OCI-LY1 (cell line): ENCODE measurements around the gene CXXC4.

Experiments used
- H2AFZ ChIP-seq: fragments of 200-600 bp; sonication (generic), shearing (Covaris generic); 2 replicates; pipeline ENCODE4 v1.6.0; 2014; ENCODE audit warnings: antibody characterized with exemption, mild to moderate bottlenecking, low read length
- H3F3A ChIP-seq: fragments of 200-600 bp; sonication (generic), shearing (Covaris generic); 2 replicates; pipeline ENCODE4 v1.6.0; 2014; ENCODE audit warnings: mild to moderate bottlenecking, antibody characterized with exemption, low read length, moderate library complexity; ENCODE audit not compliant: insufficient read depth
- H3K27ac ChIP-seq: fragments of 200-600 bp; sonication (generic); 2 replicates; pipeline ENCODE4 v1.5.1; 2014; ENCODE audit warnings: low read length, mixed run types, mild to moderate bottlenecking, low read depth; ENCODE audit not compliant: poor library complexity, severe bottlenecking
- H3K27me3 ChIP-seq: fragments of 200-600 bp; sonication (generic); 2 replicates; pipeline ENCODE4 v1.6.0; 2014; ENCODE audit warnings: antibody characterized with exemption, mild to moderate bottlenecking, low read length, moderate library complexity; ENCODE audit not compliant: insufficient read depth
- H3K36me3 ChIP-seq: fragments of 200-600 bp; sonication (generic); 2 replicates; pipeline ENCODE4 v1.6.1; 2014; ENCODE audit warnings: mild to moderate bottlenecking, antibody characterized with exemption, low read length, moderate library complexity, mixed read lengths; ENCODE audit not compliant: insufficient read depth
- H3K4me1 ChIP-seq: fragments of 200-600 bp; sonication (generic); 2 replicates; pipeline ENCODE4 v1.5.1; 2014; ENCODE audit warnings: mild to moderate bottlenecking, low read length, moderate library complexity; ENCODE audit not compliant: insufficient read depth, severe bottlenecking
- H3K4me2 ChIP-seq: fragments of 200-600 bp; sonication (generic), shearing (Covaris generic); 2 replicates; pipeline ENCODE4 v1.6.1; 2014; ENCODE audit warnings: low read length
- H3K4me3 ChIP-seq: fragments of 200-600 bp; sonication (generic); 2 replicates; pipeline ENCODE4 v1.5.1; 2014; ENCODE audit warnings: low read length, low read depth, mild to moderate bottlenecking, mixed read lengths; ENCODE audit not compliant: poor library complexity, severe bottlenecking
- H3K79me2 ChIP-seq: fragments of 200-600 bp; shearing (Covaris generic); 2 replicates; pipeline ENCODE4 v1.6.1; 2016; ENCODE audit warnings: mixed run types, low read length, mixed read lengths; ENCODE audit not compliant: insufficient read depth
- H3K9ac ChIP-seq: fragments of 200-600 bp; sonication (generic), shearing (Covaris generic); 2 replicates; pipeline ENCODE4 v1.6.1; 2014; ENCODE audit warnings: mild to moderate bottlenecking, low read length, mixed read lengths
- H3K9me2 ChIP-seq: fragments of 200-600 bp; sonication (generic), shearing (Covaris generic); 2 replicates; pipeline ENCODE4 v1.6.1; 2014; ENCODE audit warnings: low read depth, mild to moderate bottlenecking, low read length, mixed read lengths
- H3K9me3 ChIP-seq: fragments of 200-600 bp; shearing (Covaris generic); 2 replicates; pipeline ENCODE4 v1.6.1; 2014; ENCODE audit warnings: low read length, mixed read lengths
- H4K20me1 ChIP-seq: fragments of 200-600 bp; sonication (generic), shearing (Covaris generic); 2 replicates; pipeline ENCODE4 v1.6.0; 2016; ENCODE audit warnings: mild to moderate bottlenecking, low read length; ENCODE audit not compliant: insufficient read depth
- CTCF ChIP-seq: fragments of 200-600 bp; sonication (generic), shearing (Covaris generic); IDR thresholded peaks from 2 replicates; pipeline ENCODE4 v1.5.1; 2017; ENCODE audit warnings: mild to moderate bottlenecking, antibody characterized with exemption, low read length, moderate library complexity, mixed read lengths
- EZH2 ChIP-seq: fragments of 200-600 bp; sonication (generic), shearing (Covaris generic); IDR thresholded peaks from 2 replicates; pipeline ENCODE4 v1.8.0; 2017; ENCODE audit warnings: borderline replicate concordance, mixed run types, mild to moderate bottlenecking, antibody characterized with exemption, low read length, moderate library complexity, mixed read lengths

The CXXC4 gene

DNA sequence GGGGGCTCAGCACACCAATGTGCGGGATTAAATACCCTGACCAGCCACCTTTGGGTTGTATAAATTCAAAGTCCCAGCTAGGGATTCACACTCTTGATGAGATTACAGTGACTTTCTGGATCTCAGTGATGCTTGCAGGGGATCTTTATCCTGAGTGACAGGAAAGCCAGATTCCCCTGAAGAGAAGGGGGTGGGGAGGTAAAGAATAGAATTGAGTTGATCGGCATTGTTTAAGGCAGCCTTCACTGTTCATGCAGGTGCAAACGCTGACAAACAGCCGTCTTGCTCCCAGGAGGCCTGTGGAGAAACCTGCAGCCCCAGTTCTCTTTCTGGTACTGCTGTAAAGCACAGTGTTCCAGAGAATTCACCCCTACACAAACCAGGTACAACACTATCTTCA, 19.0 kb downstream of the CXXC4 start:
- Histone ChIP-seq H2AFZ (no peak overlapping the region), H3K36me3 (no peaks in the 10 kb centered on the region), H4K20me1 (no peaks in the 10 kb centered on the region), H3K4me2 (peak overlapping the region; percentile 58), H3K79me2 (no peaks in the 10 kb centered on the region), H3K9me2 (no peaks in the 10 kb centered on the region), H3F3A (no peaks in the 10 kb centered on the region), H3K27me3 (no peaks in the 10 kb centered on the region), H3K9me3 (no peaks in the 10 kb centered on the region), H3K4me1 (peaks cover 28% of the 10 kb centered on the region), H3K27ac (peak overlapping the region; percentile 68), H3K4me3 (no peak overlapping the region), H3K9ac (peak overlapping the region; percentile 9; the same call in 1 of the 2 replicates)
- TF ChIP-seq CTCF (no peak), EZH2 (no peak)

DNA sequence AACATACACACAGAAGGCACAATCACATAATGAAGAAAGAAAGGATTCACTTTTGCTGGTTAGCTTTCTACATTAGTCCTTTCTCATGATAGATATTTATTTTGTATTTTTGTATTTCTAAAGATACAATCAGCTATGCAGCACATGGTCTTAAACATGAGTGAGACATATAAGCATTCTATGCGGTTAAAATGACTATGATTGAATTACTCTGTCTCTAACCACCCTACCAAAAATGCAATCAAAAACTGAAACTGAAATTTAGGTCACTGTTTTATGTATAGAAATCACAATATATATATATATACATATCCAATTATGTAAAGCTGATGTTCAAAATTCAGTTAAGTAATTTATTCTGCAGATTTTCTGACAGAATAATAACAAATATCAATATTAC, 21.9 kb downstream of the CXXC4 start:
- no peaks in the 10 kb centered on the region for H4K20me1 ChIP-seq
- H3K4me2 ChIP-seq = no peak overlapping the region
- no peaks in the 10 kb centered on the region for H3K79me2 ChIP-seq
- no peak overlapping the region for H3K4me3 ChIP-seq
- no peaks in the 10 kb centered on the region for H3K9me2 ChIP-seq
- H3K27me3 ChIP-seq = no peaks in the 10 kb centered on the region
- TF ChIP-seq CTCF (no peak), EZH2 (no peak)
- no peak overlapping the region for H3K9ac ChIP-seq
- no peaks in the 10 kb centered on the region for H3K36me3 ChIP-seq
- no peak overlapping the region for H2AFZ ChIP-seq
- H3K27ac ChIP-seq = no peak overlapping the region
- H3F3A ChIP-seq = no peaks in the 10 kb centered on the region
- H3K9me3 ChIP-seq = no peaks in the 10 kb centered on the region
- H3K4me1 ChIP-seq = peaks cover 24% of the 10 kb centered on the region

DNA sequence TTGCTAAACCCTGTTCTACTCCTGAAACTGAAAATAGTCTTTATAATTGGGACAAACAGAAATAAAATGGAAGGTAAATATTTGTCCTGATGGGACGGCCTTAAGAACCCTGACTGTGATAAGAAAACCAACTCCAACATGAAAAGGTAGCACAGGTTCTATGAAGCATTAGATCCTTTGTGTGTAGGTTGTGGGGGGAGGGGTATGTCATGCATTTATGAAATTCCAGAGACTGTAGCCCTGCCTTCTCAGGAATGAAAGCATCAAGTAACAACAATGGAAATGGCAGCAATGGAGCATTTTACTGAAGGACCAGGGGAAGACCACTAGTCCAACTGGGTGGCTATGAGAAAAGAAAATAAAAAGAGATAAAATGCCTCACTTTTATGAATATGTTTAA, 23.9 kb downstream of the CXXC4 start:
- Histone ChIP-seq H3F3A (no peaks in the 10 kb centered on the region), H3K79me2 (no peaks in the 10 kb centered on the region), H2AFZ (no peak overlapping the region), H3K27me3 (no peaks in the 10 kb centered on the region), H3K9me3 (no peaks in the 10 kb centered on the region), H3K36me3 (no peaks in the 10 kb centered on the region), H3K4me3 (no peak overlapping the region), H3K9me2 (no peaks in the 10 kb centered on the region), H3K4me1 (peaks cover 10% of the 10 kb centered on the region), H4K20me1 (no peaks in the 10 kb centered on the region), H3K9ac (no peak overlapping the region), H3K27ac (no peak overlapping the region), H3K4me2 (no peak overlapping the region)
- no peak for TF ChIP-seq CTCF
- no peak for TF ChIP-seq EZH2
